Activated CD8-positive, alpha-beta memory T cell treated with anti-CD3 and anti-CD28 coated beads for 4 hours (primary cell): ENCODE results near the gene PLPP6.

ENCODE experiments used
- DNase-seq, 2 donors: peaks; one replicate each; pipeline ENCODE4 v3.0.0-alpha.2; 2020; ENCODE audit warnings: low read depth in 2 of 2

The PLPP6 gene

DNA sequence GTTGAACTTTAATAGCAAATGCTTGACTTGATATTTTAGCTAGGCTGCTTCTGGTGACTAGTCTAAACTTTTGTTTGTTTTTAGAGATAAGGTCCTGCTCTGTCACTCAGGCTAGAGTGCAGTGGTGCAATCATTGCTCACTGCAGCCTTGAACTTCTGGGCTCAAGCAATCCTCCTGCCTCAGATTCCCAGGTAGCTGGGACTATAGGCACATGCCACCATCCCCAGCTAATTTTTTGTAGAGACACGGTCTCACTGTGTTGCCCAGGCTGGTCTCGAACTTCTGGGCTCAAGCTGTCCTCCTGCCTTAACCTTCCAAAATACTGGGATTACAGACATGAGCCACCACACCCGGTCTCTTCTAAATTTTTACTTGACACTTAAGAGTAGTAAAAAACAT is 38.0 kb downstream of the PLPP6 start:
- DNase-seq = no peak

DNA sequence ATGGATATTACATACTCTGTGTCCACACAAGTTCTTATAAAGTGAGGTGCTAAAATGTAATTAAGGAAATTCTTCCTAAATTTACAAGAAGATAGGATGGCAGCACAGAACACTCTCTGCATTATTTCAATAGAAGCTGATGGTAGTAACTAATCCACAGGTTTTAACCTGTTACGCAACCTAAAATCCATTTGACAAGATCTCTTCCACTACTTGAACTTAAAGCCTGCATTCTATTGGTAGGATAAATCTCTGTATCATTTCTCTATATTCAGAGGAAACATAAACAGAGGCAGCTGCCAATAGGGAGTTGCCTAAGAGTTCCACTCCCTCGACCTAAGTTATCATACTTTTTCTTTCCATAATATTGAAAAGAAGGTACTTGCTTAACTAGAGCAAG is 38.8 kb downstream of the PLPP6 start:
- DNase-seq = no peak

GRCh38 chr9:4701526-4701925 is 39.4 kb downstream of the PLPP6 start:
- no peak for DNase-seq

- no peak for DNase-seq
Measured at GRCh38 chr9:4704129-4704528, 42.0 kb downstream of the PLPP6 start.

DNA sequence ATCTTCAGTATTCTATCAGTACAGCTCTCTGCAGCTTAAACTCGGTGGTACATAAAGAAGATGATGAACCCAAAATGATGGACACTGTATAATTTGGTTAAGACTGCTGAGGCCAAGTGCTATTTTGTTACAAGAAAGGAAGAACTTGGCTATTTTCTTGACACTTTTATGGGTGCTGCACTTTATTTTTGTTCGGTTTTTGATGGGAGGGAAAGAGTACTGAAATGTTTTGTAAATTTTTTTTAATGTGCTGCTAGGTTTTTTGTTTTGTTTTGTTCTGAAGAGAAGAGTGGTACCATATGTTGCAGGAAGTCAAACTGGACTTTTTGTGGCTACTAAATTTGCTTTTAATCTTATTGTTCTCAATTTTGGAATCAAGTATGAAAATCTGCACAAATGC is 43.9 kb downstream of the PLPP6 start:
- no peak for DNase-seq

- DNase-seq = no peak
Measured at GRCh38 chr9:4706971-4707622, 45.0 kb downstream of the PLPP6 start.

GRCh38 chr9:4709380-4709779 is 47.3 kb downstream of the PLPP6 start:
- DNase-seq = no peak

DNA sequence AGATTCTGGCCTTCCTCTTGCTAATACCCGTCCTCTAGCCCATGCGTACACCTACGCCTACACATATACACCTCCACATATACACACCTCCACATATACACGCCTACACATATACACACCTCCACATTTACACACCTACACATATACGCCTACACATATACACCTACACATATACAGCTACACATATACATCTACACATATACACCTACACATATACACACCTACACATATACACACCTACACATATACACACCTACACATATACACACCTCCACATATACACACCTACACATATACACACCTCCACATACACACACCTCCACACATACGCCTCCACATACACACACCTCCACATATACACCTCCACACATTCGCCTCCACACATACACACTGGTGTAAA is 51.8 kb downstream of the PLPP6 start:
- no peak for DNase-seq

DNA sequence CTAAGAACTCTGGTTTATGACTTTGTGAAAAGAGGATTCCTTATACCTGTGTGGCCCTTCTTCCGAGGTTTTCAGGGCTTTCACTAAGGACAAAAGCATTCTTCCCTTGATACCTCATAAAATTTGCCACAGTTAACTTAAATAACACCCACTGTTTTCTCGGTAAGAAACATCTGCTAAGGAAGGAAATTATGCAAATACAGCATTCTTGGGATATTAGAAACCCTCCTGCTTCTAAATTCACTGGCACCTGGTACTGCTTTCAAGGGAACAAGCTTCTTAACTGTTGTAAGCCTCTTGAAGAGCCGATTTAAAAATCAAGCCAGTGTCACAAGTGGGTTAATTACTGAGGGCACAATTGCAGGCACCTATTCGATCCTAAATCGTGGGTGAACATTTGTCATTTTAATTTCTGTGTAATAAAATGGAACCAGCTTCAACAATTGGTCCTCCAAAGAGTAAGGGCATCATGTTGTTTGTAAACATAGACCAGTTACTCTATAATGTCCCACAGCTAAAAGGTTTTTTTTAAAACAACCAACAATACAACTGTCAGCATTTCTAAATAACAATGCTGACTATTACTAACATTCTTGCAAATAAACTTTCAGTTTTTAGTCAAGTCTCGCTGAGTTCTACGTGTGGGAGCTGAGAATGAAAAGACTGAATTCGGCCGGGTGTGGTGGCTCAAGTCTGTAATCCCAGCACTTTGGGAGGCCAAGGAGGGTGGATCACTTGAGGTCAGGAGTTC is 52.3 kb downstream of the PLPP6 start:
- no peak for DNase-seq
